Measurements from ENCODE around the gene ARID5A. TPM values are rescaled to one million over a fixed set of nuclear protein-coding genes. Genes with fewer than 3 reads are reported as not detected.

ARID5A gene
- total and polyA plus RNA-seq, 2 experiments from 2014 or later = 5.5 to 7.7 TPM

- Mint-ChIP-seq H3K27me3 (ENCODE audit: insufficient read depth, low read depth, poor library complexity) (peaks cover 14% of the 10 kb centered on the region), H3K36me3 (ENCODE audit: low read depth) (no peaks in the 10 kb centered on the region), H3K27ac (no peak overlapping the region), H3K4me1 (peaks cover 14% of the 10 kb centered on the region), H3K9me3 (peaks cover 3% of the 10 kb centered on the region; the same call in 2 of the 3 replicates), H3K4me3 (no peak overlapping the region)
- Histone ChIP-seq H3K79me2 (replicated peaks; ENCODE audit: insufficient read depth) (no peaks in the 10 kb centered on the region), H3K27ac (ENCODE audit: low read depth) (no peak overlapping the region), H3K36me3 (ENCODE audit: insufficient read depth) (no peaks in the 10 kb centered on the region), H2AFZ (no peak overlapping the region), H3K9me2 (ENCODE audit: insufficient read depth) (no peaks in the 10 kb centered on the region), H3F3A (replicated peaks; ENCODE audit: low read depth) (no peaks in the 10 kb centered on the region), H3K27me3 (ENCODE audit: insufficient read depth) (no peaks in the 10 kb centered on the region), H4K20me1 (replicated peaks; ENCODE audit: insufficient read depth) (no peaks in the 10 kb centered on the region), H3K4me3 (no peak overlapping the region), H3K4me2 (no peak overlapping the region), H3K4me1 (ENCODE audit: insufficient read depth) (no peaks in the 10 kb centered on the region)
- no peak for DNase-seq (ENCODE audit: low spot score)
- ATAC-seq = no peak
- no peak for TF ChIP-seq ZNF114 (CRISPR knock-in tag; IDR thresholded peaks at IDR 0.05)
- TF ChIP-seq EZH2phosphoT487 (IDR thresholded peaks at IDR 0.05; ENCODE audit: unreplicated experiment) = no peak
- no peak for TF ChIP-seq POLR2AphosphoS5 (IDR thresholded peaks at IDR 0.05; ENCODE audit: low read depth)
- no peak for TF ChIP-seq CREB1 (CRISPR knock-in tag; IDR thresholded peaks at IDR 0.05; ENCODE audit: low read depth)
- TF ChIP-seq ZNF462 (CRISPR knock-in tag; IDR thresholded peaks at IDR 0.05) = no peak
- no peak for TF ChIP-seq EZH2 (IDR thresholded peaks at IDR 0.05; ENCODE audit: low read depth, unreplicated experiment)
- TF ChIP-seq REST (IDR thresholded peaks at IDR 0.05; ENCODE audit: unreplicated experiment) = no peak
- TF ChIP-seq ETS1 (IDR thresholded peaks at IDR 0.05) = no peak
- no peak for TF ChIP-seq NANOG (IDR thresholded peaks at IDR 0.05; ENCODE audit: borderline replicate concordance)
- no peak for TF ChIP-seq STAT1 (IDR thresholded peaks at IDR 0.05; ENCODE audit: unreplicated experiment)
- TF ChIP-seq CTCF (conservative IDR thresholded peaks at IDR 0.05; ENCODE audit: low read depth in 2 of 2) = no peak
- TF ChIP-seq JUNB (IDR thresholded peaks at IDR 0.05; ENCODE audit: unreplicated experiment) = no peak
Measured at GRCh38 chr2:96558485-96558884, 21.9 kb downstream of the ARID5A start.
